ENCODE results near the gene NTF3.

The NTF3 gene

DNA sequence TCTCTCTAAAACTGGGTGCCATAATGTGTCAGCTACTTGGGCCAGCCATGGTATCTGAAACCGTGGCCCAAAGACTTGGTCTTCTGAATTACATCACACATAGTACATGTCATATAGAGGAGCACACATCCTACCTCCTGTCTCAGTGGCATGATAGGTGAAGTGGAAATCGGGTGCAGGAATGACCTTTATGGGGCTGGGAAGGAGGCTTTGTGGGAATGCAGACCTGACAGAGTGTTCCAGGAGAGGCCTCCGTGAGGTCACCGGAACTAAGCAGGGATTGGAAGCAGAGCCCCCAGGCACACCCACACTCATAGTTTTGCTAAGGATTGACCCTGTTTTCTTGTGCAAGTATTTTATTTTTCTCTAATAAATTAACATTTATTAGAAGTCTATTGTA lies 82.6 kb downstream of the NTF3 start:
- no peak for TF ChIP-seq CTCF (conservative IDR thresholded peaks at IDR 0.05; ENCODE audit: low read depth, low read length)
- H3K4me3 ChIP-seq (ENCODE audit: low read depth, low read length): no peak overlapping the region
- no peak for DNase-seq (ENCODE audit: low read depth)

GRCh38 chr12:5515458-5515857 lies 83.5 kb downstream of the NTF3 start:
- H3K4me3 ChIP-seq (ENCODE audit: low read depth, low read length): no peak overlapping the region
- DNase-seq (ENCODE audit: low read depth): no peak
- TF ChIP-seq CTCF (conservative IDR thresholded peaks at IDR 0.05; ENCODE audit: low read depth, low read length): no peak

DNA sequence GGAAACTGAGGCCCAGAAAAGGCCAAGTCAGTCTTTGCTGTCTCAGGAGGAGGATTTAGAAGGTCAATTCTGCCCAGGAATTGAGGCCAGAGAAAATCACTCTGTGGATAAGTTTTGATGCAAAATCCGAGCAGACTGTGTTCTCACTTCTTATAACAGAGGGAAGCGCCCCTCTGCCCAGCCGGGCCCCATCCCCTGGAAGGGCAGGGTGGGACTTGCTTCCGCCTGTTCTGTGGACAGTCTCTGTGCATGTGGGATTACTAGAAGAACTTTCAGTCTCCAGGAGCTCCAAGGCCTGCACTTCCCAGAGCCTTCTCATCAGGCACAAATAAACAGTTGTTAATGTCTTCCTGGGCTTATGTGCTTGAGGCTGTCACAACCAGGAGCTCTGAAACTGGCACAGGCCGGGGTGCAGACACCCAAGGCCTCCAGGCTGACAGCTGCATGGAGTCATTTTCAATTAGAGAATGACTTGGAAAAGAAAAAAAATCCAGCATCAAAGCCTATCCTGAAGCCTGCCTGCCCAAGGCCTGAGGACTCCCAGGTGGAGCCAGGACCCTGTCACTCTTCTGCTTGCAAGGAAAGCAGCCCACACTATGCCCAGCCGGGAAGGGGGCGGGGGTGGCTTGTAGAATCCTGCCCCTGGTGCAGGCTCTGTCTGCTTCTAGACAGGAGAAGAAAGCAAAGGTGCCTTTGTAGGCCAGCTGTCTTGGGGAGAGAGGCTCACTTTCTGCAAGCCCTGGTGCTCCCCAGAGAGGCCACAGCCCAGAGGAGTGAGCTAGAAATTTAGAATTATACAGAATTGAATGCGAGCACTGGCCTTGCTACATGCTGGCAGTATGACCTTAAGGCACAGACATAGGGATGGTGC lies 84.7 kb downstream of the NTF3 start:
- no peak overlapping the region for H3K4me3 ChIP-seq (ENCODE audit: low read depth, low read length)
- no peak for DNase-seq (ENCODE audit: low read depth)
- no peak for TF ChIP-seq CTCF (conservative IDR thresholded peaks at IDR 0.05; ENCODE audit: low read depth, low read length)

DNA sequence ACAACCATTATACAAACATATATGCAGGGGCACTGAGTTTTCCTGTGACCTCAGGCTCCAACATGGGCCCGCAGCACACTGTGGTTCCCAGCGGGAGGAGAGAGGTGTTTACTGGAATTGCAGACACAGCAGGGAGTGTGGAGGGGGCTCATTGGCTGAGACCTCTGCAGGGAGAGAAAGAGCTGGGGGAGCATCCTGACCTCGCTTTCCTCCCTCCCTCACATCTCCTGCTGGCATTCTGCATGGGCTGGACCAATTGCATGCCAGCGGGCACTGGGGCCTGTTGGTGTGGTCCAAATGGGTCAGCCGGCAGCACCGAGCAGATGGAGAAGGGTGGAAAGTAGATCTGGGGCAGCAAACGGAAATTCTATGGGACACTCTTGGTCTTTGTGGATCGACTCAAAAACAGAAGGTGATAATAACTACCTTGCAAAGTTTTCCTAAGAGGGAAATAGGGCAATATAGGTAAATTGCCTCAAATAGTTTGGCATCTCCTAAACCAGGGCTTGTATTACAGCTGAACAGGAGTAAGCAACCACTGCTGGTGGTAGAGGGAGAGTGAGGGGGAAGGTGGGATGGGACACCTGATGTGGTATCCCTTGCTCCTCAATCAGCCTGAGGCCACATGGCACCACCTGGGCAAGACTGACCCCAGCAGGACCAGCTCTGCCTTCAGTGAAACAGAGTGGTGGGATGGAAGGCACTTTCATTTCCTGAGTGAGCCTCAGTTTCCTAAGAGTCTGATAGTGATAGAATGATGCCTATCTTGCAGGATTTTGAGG lies 86.9 kb downstream of the NTF3 start:
- no peak for DNase-seq (ENCODE audit: low read depth)

GRCh38 chr12:5520037-5520436 lies 88.1 kb downstream of the NTF3 start:
- no peak for TF ChIP-seq CTCF (conservative IDR thresholded peaks at IDR 0.05; ENCODE audit: low read depth, low read length)

More for the DNA sequence above, 86.9 kb downstream of the NTF3 start:
- no peak overlapping the region for H3K4me3 ChIP-seq (ENCODE audit: low read depth, low read length)
- TF ChIP-seq CTCF (conservative IDR thresholded peaks at IDR 0.05; ENCODE audit: low read depth, low read length): no peak

DNA sequence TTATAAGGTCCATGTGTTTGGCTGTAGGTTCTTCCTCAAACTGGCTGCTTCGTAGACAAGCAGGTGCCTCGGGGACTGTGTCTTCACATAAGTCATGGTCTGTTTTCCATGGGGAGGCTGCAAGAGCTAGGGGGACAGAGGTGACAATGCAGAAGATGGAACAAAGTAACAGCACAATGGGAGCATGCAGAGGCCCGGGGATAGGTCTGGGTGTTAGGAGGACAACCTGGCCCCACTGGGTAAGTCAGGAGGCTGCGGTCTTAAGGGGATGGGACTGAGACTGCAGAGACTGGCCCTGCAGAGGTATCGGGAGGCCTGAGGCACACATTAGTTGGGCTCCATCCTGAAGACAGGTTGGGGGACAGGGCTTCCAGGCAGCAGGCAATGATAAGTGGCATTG lies 88.9 kb downstream of the NTF3 start:
- no peak for TF ChIP-seq CTCF (conservative IDR thresholded peaks at IDR 0.05; ENCODE audit: low read depth, low read length)
- DNase-seq (ENCODE audit: low read depth): no peak
- no peak overlapping the region for H3K4me3 ChIP-seq (ENCODE audit: low read depth, low read length)

More at GRCh38 chr12:5520037-5520436, 88.1 kb downstream of the NTF3 start:
- DNase-seq (ENCODE audit: low read depth): no peak
- H3K4me3 ChIP-seq (ENCODE audit: low read depth, low read length): no peak overlapping the region
